Stimulated activated CD8-positive, alpha-beta memory T cell treated with anti-CD3 and anti-CD28 coated beads, Interleukin-7, amount 100 ng/mL, for 1 hour (primary cell): ENCODE data around the gene SNCAIP.

Experiments
- DNase-seq, 2 donors: peaks; one replicate each; pipeline ENCODE4 v3.0.0-alpha.2; 2020; ENCODE audit warnings: low read depth in 2 of 2

Gene SNCAIP

GRCh38 chr5:122398016-122398415 is 86.0 kb downstream of the SNCAIP start:
- no peak for DNase-seq

- no peak for DNase-seq
These were observed 88.3 kb downstream of the SNCAIP start for GRCh38 chr5:122400341-122400740.

GRCh38 chr5:122400938-122401337 is 88.9 kb downstream of the SNCAIP start:
- DNase-seq, result no peak

- DNase-seq, result no peak
These were observed 90.1 kb downstream of the SNCAIP start for GRCh38 chr5:122401976-122402725.

GRCh38 chr5:122402955-122403685 is 91.1 kb downstream of the SNCAIP start:
- DNase-seq, result no peak

GRCh38 chr5:122404018-122404417 is 92.0 kb downstream of the SNCAIP start:
- DNase-seq, result no peak

- no peak for DNase-seq
These were observed 92.8 kb downstream of the SNCAIP start for GRCh38 chr5:122404653-122405362.

GRCh38 chr5:122405751-122406150 is 93.7 kb downstream of the SNCAIP start:
- DNase-seq, result no peak

GRCh38 chr5:122406181-122406580 is 94.1 kb downstream of the SNCAIP start:
- no peak for DNase-seq

GRCh38 chr5:122408592-122409224 is 96.7 kb downstream of the SNCAIP start:
- no peak for DNase-seq

- no peak for DNase-seq
These were observed 100.9 kb downstream of the SNCAIP start for GRCh38 chr5:122412966-122413365.

- no peak for DNase-seq
These were observed 101.7 kb downstream of the SNCAIP start for GRCh38 chr5:122413722-122414121.

- no peak for DNase-seq
These were observed 103.2 kb downstream of the SNCAIP start for GRCh38 chr5:122415030-122415800.

GRCh38 chr5:122415801-122416120 is 103.7 kb downstream of the SNCAIP start:
- no peak for DNase-seq

GRCh38 chr5:122419142-122419894 is 107.3 kb downstream of the SNCAIP start:
- no peak for DNase-seq

GRCh38 chr5:122420091-122420490 is 108.1 kb downstream of the SNCAIP start:
- DNase-seq, result no peak

GRCh38 chr5:122420537-122421236 is 108.7 kb downstream of the SNCAIP start:
- no peak for DNase-seq

- no peak for DNase-seq
These were observed 109.5 kb downstream of the SNCAIP start for GRCh38 chr5:122421374-122422079.

GRCh38 chr5:122423221-122423620 is 111.2 kb downstream of the SNCAIP start:
- DNase-seq, result no peak

GRCh38 chr5:122424132-122424531 is 112.1 kb downstream of the SNCAIP start:
- no peak for DNase-seq
